Trophoblast cell (in vitro differentiated cells and primary cell): ENCODE data around the gene SLC17A9.

Experiments
- DNase-seq, 2 donors: peaks; one replicate each; pipeline ENCODE4 v3.0.0-alpha.2; 2016
- H2AFZ ChIP-seq: 2 replicates; pipeline ENCODE4 v1.6.1; 2013; ENCODE audit warnings: low read length, moderate library complexity, mild to moderate bottlenecking; ENCODE audit not compliant: insufficient read depth, poor library complexity
- H2AK5ac ChIP-seq: 2 replicates; pipeline ENCODE4 v1.6.1; 2013; ENCODE audit warnings: mild to moderate bottlenecking, low read length
- H2BK120ac ChIP-seq: 2 replicates; pipeline ENCODE4 v1.6.1; 2013; ENCODE audit warnings: low read length, mild to moderate bottlenecking, moderate library complexity; ENCODE audit not compliant: insufficient read depth, poor library complexity
- H2BK12ac ChIP-seq: 2 replicates; pipeline ENCODE4 v1.6.1; 2013; ENCODE audit warnings: mild to moderate bottlenecking, low read length, moderate library complexity
- H2BK5ac ChIP-seq: 2 replicates; pipeline ENCODE4 v1.6.1; 2013; ENCODE audit warnings: low read length, low read depth, moderate library complexity, mild to moderate bottlenecking; ENCODE audit not compliant: poor library complexity
- H3K14ac ChIP-seq: 2 replicates; pipeline ENCODE4 v1.6.1; 2013; ENCODE audit warnings: mild to moderate bottlenecking, low read length
- H3K18ac ChIP-seq: 2 replicates; pipeline ENCODE4 v1.6.1; 2013; ENCODE audit warnings: mild to moderate bottlenecking, low read length
- H3K23ac ChIP-seq: 2 replicates; pipeline ENCODE4 v1.6.1; 2013; ENCODE audit warnings: low read length
- H3K27ac ChIP-seq: 2 replicates; pipeline ENCODE4 v1.5.1; 2013; ENCODE audit warnings: low read depth, mild to moderate bottlenecking, inconsistent platforms, low read length, moderate library complexity
- H3K27me3 ChIP-seq: 2 replicates; pipeline ENCODE4 v1.6.1; 2013; ENCODE audit warnings: inconsistent platforms, mild to moderate bottlenecking, low read length, moderate library complexity; ENCODE audit not compliant: insufficient read depth
- H3K36me3 ChIP-seq, 2 experiments: 1 replicate in 1 of 2; 2 replicates in 1 of 2; pipeline ENCODE4 v1.6.1; 2013; ENCODE audit warnings: low read length in 2 of 2, mild to moderate bottlenecking in 2 of 2, moderate library complexity in 1 of 2; ENCODE audit not compliant: insufficient read depth in 2 of 2, control insufficient read depth in 1 of 2
- H3K4ac ChIP-seq: 2 replicates; pipeline ENCODE4 v1.6.1; 2013; ENCODE audit warnings: low read depth, mild to moderate bottlenecking, low read length, moderate library complexity
- H3K4me1 ChIP-seq, 2 experiments: 1 replicate in 1 of 2; 2 replicates in 1 of 2; pipeline ENCODE4 v1.6.1; 2013; ENCODE audit warnings: low read length in 2 of 2, mild to moderate bottlenecking in 2 of 2, moderate library complexity in 1 of 2; ENCODE audit not compliant: insufficient read depth in 2 of 2, control insufficient read depth in 1 of 2
- H3K4me2 ChIP-seq: 2 replicates; pipeline ENCODE4 v1.6.1; 2013; ENCODE audit warnings: inconsistent platforms, mild to moderate bottlenecking, low read length, moderate library complexity
- H3K4me3 ChIP-seq: 2 replicates; pipeline ENCODE4 v1.5.1; 2013; ENCODE audit warnings: mild to moderate bottlenecking, low read depth, low read length, inconsistent platforms
- H3K79me1 ChIP-seq: one replicate; pipeline ENCODE4 v1.6.1; 2013; ENCODE audit warnings: low read length
- H3K79me2 ChIP-seq: 2 replicates; pipeline ENCODE4 v1.6.1; 2013; ENCODE audit warnings: low read length, mild to moderate bottlenecking; ENCODE audit not compliant: control insufficient read depth, insufficient read depth, poor library complexity
- H3K9ac ChIP-seq: 2 replicates; pipeline ENCODE4 v1.6.1; 2013; ENCODE audit warnings: mild to moderate bottlenecking, low read length
- H3K9me3 ChIP-seq: 2 replicates; pipeline ENCODE4 v1.6.1; 2013; ENCODE audit warnings: low read depth, mild to moderate bottlenecking, control low read depth, inconsistent platforms, low read length; ENCODE audit not compliant: insufficient read depth
- H4K12ac ChIP-seq: 2 replicates; pipeline ENCODE4 v1.6.1; 2013; ENCODE audit warnings: low read depth, mild to moderate bottlenecking, low read length, moderate library complexity
- H4K8ac ChIP-seq: 2 replicates; pipeline ENCODE4 v1.6.1; 2013; ENCODE audit warnings: low read depth, mild to moderate bottlenecking, low read length, moderate library complexity
- H4K91ac ChIP-seq: one replicate; pipeline ENCODE4 v1.6.1; 2013; ENCODE audit warnings: low read depth, mild to moderate bottlenecking, low read length, moderate library complexity
- WGBS: extraction: QIAGEN DNeasy Blood & Tissue Kit; methylation state at CpG from one replicate; pipeline ENCODE4 v1.1.7; 2013; ENCODE audit warnings: missing lambda C conversion rate; ENCODE audit not compliant: insufficient read length, insufficient coverage; ENCODE audit errors: extremely low coverage; 5-methylcytosine and 5-hydroxymethylcytosine counted together

Gene SLC17A9

DNA sequence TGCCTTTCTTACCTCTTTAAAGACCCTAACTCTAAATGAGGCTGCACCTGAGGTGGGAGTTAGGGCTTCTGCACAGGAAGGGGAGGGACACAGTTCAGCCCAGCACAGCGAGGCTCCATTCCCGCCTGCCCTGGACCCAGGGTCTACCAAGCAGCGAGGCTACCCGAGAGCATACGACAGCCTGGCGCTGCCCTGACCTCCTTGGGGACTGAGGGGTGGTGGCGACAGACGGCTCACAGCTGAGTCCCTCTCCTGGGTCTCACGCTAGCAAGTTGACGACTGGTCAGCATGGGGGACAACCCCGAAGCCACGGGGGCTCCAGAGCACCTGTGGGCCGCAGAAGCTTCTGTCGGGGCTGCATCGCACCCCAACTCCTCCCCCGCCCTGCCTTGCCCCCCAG, 24.4 kb downstream of the SLC17A9 start:
- Histone ChIP-seq H4K8ac (no peak overlapping the region), H2BK5ac (no peak overlapping the region), H3K23ac (no peak overlapping the region), H3K4me2 (no peak overlapping the region), H2BK120ac (no peak overlapping the region), H2AK5ac (no peak overlapping the region), H3K4me1 (peaks cover 5% of the 10 kb centered on the region in 2 experiments), H3K9me3 (peaks cover 2% of the 10 kb centered on the region), H3K79me2 (no peaks in the 10 kb centered on the region), H3K27ac (no peak overlapping the region), H3K4ac (no peak overlapping the region), H4K12ac (no peak overlapping the region), H3K4me3 (no peak overlapping the region), H2AFZ (no peak overlapping the region), H3K79me1 (no peaks in the 10 kb centered on the region), H3K18ac (no peak overlapping the region), H2BK12ac (no peak overlapping the region), H4K91ac (no peak overlapping the region), H3K14ac (no peak overlapping the region), H3K9ac (no peak overlapping the region), H3K36me3 (no peaks in the 10 kb centered on the region), H3K27me3 (peaks cover 30% of the 10 kb centered on the region)
- no peak for DNase-seq
- no CpG with 5 or more reads among the region's 16 CpGs for WGBS

DNA sequence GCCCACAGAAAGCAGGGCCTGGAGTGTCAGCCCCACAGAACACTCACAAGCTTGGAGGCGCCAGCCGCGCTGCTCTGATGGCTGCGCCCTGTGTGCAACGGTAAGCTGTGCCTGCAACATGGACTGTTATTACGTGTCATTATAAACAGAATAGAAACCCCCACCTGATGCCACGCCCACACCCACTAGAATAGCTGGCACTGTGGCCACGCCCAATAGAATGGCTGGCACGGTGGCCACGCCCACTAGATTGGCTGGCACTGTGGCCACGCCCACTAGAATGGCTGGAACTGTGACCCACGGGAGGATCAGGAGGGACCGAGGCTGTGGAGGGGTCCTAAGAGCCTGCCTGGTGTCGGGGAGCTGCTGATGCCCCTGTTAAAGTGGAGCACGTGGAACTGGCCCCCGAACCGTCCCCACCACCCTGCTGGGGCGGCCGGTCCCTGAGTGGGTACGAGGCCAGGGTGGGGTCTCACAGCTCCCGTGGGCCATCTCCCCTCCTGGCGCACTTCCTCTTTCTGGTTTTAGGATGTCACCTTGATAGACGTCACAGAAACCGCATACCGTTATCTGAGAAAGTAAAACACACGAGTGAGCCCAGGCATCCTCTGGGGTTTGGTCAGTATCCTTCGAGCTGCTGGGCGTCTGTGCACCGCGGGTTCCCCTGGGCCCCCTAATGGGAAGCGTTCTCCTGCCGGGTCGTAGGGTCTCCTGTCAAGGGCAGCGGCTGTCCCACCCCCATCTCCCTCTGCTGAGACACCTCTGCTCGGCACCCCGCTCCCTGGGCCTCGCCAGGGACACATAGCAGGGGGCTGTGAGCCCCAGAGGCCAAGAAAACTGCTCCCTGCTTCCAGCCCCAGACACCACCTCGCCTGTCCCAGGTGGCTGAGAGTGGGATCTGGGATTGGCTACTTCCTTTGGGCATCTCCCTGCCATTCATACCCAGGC, 25.4 kb downstream of the SLC17A9 start:
- H3K79me1 ChIP-seq: no peaks in the 10 kb centered on the region
- H2BK120ac ChIP-seq: no peak overlapping the region
- peaks cover 26% of the 10 kb centered on the region for H3K27me3 ChIP-seq
- H3K9me3 ChIP-seq: peaks cover 2% of the 10 kb centered on the region
- no peak overlapping the region for H3K23ac ChIP-seq
- no peak overlapping the region for H3K27ac ChIP-seq
- H4K8ac ChIP-seq: no peak overlapping the region
- no peak overlapping the region for H2AK5ac ChIP-seq
- no peak overlapping the region for H3K4ac ChIP-seq
- no peak overlapping the region for H3K4me3 ChIP-seq
- no peak overlapping the region for H2BK5ac ChIP-seq
- no peak overlapping the region for H3K18ac ChIP-seq
- H3K9ac ChIP-seq: no peak overlapping the region
- H4K12ac ChIP-seq: no peak overlapping the region
- no CpG with 5 or more reads among the region's 38 CpGs for WGBS
- H3K36me3 ChIP-seq: no peaks in the 10 kb centered on the region
- H3K4me1 ChIP-seq: peaks cover 0 to 2% of the 10 kb centered on the region in 2 experiments
- no peaks in the 10 kb centered on the region for H3K79me2 ChIP-seq
- H2BK12ac ChIP-seq: no peak overlapping the region
- no peak overlapping the region for H3K4me2 ChIP-seq
- no peak for DNase-seq
- no peak overlapping the region for H3K14ac ChIP-seq
- H4K91ac ChIP-seq: no peak overlapping the region
- no peak overlapping the region for H2AFZ ChIP-seq

DNA sequence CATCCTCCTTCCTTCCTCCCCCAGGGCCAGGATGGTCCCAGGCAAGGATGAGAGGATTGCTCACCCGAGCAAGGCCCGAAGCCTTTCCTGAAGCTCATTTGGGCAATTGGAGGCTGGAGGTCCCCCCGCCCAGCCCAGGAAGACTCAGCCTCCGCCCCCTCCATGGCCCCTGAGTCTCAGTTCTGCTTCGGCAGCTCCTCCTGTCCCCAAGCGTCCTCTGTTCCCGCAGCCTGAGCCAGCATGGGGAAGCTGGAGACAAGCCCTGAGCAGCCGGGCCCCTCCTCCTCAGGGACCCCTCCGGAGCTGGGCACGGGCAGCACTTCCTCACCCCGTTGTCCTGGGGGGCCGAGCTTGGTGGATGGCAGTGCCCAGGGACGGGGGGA, 26.0 kb downstream of the SLC17A9 start:
- H2AK5ac ChIP-seq: no peak overlapping the region
- H3K27ac ChIP-seq: no peak overlapping the region
- no peak overlapping the region for H2BK12ac ChIP-seq
- H3K9me3 ChIP-seq: peaks cover 2% of the 10 kb centered on the region
- H3K4ac ChIP-seq: no peak overlapping the region
- no peaks in the 10 kb centered on the region for H3K79me2 ChIP-seq
- peaks cover 19% of the 10 kb centered on the region for H3K27me3 ChIP-seq
- no peak overlapping the region for H3K4me2 ChIP-seq
- H3K14ac ChIP-seq: no peak overlapping the region
- no peak overlapping the region for H4K8ac ChIP-seq
- no peak overlapping the region for H2BK5ac ChIP-seq
- no peaks in the 10 kb centered on the region for H3K79me1 ChIP-seq
- H3K9ac ChIP-seq: no peak overlapping the region
- H3K4me1 ChIP-seq: no peaks in the 10 kb centered on the region
- no CpG with 5 or more reads among the region's 13 CpGs for WGBS
- H2AFZ ChIP-seq: no peak overlapping the region
- no peak overlapping the region for H4K12ac ChIP-seq
- DNase-seq: no peak
- H3K36me3 ChIP-seq: no peaks in the 10 kb centered on the region
- H2BK120ac ChIP-seq: no peak overlapping the region
- H3K4me3 ChIP-seq: no peak overlapping the region
- H3K18ac ChIP-seq: no peak overlapping the region
- H3K23ac ChIP-seq: no peak overlapping the region
- H4K91ac ChIP-seq: no peak overlapping the region

DNA sequence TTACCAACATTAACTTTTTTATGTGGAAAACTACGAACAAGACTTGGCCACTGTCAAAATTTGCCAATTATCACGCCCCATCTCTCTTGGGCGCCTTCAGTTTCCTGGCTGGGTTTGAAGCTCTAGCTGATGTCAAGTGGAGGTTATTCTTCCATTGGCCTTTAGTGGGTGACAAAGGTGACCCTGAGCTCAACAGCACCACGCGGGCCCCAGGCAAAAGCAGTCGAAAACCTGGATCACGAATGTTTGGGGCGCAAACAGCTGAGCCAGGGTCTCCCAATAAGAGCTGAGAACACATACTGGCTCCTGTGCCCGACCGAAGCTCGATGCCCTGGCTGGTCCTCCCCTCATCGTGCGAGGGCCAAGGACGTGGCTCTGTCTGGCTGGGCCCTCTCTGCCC, 26.8 kb downstream of the SLC17A9 start:
- Histone ChIP-seq H2AK5ac (no peak overlapping the region), H3K4me1 (no peaks in the 10 kb centered on the region), H3K27ac (no peak overlapping the region), H2BK5ac (no peak overlapping the region), H3K9me3 (peaks cover 2% of the 10 kb centered on the region), H4K91ac (no peak overlapping the region), H2AFZ (no peak overlapping the region), H3K14ac (no peak overlapping the region), H2BK120ac (no peak overlapping the region), H2BK12ac (no peak overlapping the region), H3K18ac (no peak overlapping the region), H3K79me1 (no peaks in the 10 kb centered on the region), H3K4me2 (no peak overlapping the region), H3K4ac (no peak overlapping the region), H3K36me3 (no peaks in the 10 kb centered on the region), H3K4me3 (no peak overlapping the region), H3K79me2 (no peaks in the 10 kb centered on the region), H3K9ac (no peak overlapping the region), H4K8ac (no peak overlapping the region), H3K23ac (no peak overlapping the region), H4K12ac (no peak overlapping the region), H3K27me3 (peaks cover 14% of the 10 kb centered on the region)
- DNase-seq: no peak
- WGBS: no CpG with 5 or more reads among the region's 14 CpGs
